ENCODE measurements around the gene CALHM4.

CALHM4 gene, protein sequence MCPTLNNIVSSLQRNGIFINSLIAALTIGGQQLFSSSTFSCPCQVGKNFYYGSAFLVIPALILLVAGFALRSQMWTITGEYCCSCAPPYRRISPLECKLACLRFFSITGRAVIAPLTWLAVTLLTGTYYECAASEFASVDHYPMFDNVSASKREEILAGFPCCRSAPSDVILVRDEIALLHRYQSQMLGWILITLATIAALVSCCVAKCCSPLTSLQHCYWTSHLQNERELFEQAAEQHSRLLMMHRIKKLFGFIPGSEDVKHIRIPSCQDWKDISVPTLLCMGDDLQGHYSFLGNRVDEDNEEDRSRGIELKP

DNA sequence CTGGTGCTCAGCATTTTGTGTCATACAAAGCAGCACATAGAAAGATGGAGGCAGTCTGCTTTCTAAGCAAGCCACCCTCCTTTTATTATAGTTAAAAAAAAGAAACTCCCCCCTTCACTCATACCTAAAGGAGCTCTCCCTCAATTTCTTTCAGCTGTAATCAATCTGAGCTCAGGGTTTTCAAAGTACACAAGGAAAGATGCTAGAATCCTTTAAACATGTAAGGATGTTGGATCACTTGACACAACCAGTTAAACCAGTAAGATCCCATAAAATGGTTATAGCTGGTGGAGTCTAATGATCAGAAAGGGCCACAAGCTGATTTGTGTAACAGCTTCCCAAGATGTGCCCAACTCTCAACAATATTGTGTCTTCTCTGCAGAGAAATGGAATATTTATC, at the start of gene CALHM4:
TSS of gene CALHM4 (plus strand) at position 301 of the 400 bp plus-strand sequence. CDS start at position 344, 43 bp downstream.
- no peak within 1 kb of the TSS for H3K27ac ChIP-seq (ENCODE audit: low read length)
- H3K36me3 ChIP-seq (ENCODE audit: control insufficient read depth, low read depth, low read length): no peaks in the 10 kb centered on the region
- H3K9ac ChIP-seq (ENCODE audit: low read length): no peak within 1 kb of the TSS
- no peaks in the 10 kb centered on the region for H3K27me3 ChIP-seq (ENCODE audit: control insufficient read depth, insufficient read depth, low read length)
- H3K4me3 ChIP-seq (ENCODE audit: low read length): no peak within 1 kb of the TSS
- no peaks in the 10 kb centered on the region for H3K9me3 ChIP-seq (ENCODE audit: control insufficient read depth, low read depth, low read length)
- H3K4me1 ChIP-seq (ENCODE audit: control insufficient read depth, low read depth, low read length): no peaks in the 10 kb centered on the region

DNA sequence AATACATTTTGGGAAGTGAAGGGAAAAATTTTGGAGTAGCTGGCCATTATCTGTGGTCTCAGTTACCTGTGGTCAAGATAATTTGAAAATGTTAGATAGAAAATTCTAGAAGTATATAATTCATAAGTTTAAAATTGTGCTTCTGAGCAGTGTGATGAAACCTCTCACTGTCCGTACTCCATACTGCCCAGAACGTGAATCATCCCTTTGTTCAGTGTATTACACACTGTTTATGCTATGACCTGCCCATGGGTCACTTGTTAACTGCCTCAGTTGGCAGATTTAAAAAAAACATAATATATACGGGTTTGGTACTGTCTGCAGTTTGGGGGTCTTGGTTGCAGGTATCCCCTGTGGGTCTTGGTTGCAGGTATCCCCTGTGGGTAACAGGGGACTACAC, 46.2 kb upstream of the CALHM4 start:
- Histone ChIP-seq H3K9me3 (ENCODE audit: control insufficient read depth, low read depth, low read length) (no peaks in the 10 kb centered on the region), H3K27me3 (ENCODE audit: control insufficient read depth, insufficient read depth, low read length) (no peaks in the 10 kb centered on the region), H3K4me3 (ENCODE audit: low read length) (no peak overlapping the region), H3K9ac (ENCODE audit: low read length) (no peak overlapping the region), H3K27ac (ENCODE audit: low read length) (no peak overlapping the region), H3K4me1 (ENCODE audit: control insufficient read depth, low read depth, low read length) (peaks cover 8% of the 10 kb centered on the region), H3K36me3 (ENCODE audit: control insufficient read depth, low read depth, low read length) (no peaks in the 10 kb centered on the region)

DNA sequence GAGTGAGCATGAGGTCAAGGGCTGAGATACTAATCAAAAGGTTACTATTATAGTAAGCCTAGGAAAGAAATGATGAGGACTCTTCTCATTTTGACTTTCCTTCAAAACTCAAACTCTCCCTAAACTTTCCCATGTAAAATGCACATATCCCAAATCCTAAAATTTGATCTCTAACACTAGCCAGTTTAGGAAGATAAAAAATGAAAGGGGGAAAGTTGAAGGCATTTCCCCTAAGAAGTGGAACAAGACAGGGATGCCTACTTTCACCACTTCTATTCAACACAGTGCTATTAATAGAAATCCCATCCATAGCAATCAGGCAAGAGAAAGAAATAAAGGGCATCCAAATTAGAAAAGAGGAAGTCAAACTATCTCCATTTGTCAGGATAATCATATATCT, 45.0 kb upstream of the CALHM4 start:
- no peak overlapping the region for H3K4me3 ChIP-seq (ENCODE audit: low read length)
- H3K36me3 ChIP-seq (ENCODE audit: control insufficient read depth, low read depth, low read length): no peaks in the 10 kb centered on the region
- H3K9me3 ChIP-seq (ENCODE audit: control insufficient read depth, low read depth, low read length): no peaks in the 10 kb centered on the region
- no peak overlapping the region for H3K27ac ChIP-seq (ENCODE audit: low read length)
- no peaks in the 10 kb centered on the region for H3K27me3 ChIP-seq (ENCODE audit: control insufficient read depth, insufficient read depth, low read length)
- peaks cover 8% of the 10 kb centered on the region for H3K4me1 ChIP-seq (ENCODE audit: control insufficient read depth, low read depth, low read length)
- H3K9ac ChIP-seq (ENCODE audit: low read length): no peak overlapping the region

DNA sequence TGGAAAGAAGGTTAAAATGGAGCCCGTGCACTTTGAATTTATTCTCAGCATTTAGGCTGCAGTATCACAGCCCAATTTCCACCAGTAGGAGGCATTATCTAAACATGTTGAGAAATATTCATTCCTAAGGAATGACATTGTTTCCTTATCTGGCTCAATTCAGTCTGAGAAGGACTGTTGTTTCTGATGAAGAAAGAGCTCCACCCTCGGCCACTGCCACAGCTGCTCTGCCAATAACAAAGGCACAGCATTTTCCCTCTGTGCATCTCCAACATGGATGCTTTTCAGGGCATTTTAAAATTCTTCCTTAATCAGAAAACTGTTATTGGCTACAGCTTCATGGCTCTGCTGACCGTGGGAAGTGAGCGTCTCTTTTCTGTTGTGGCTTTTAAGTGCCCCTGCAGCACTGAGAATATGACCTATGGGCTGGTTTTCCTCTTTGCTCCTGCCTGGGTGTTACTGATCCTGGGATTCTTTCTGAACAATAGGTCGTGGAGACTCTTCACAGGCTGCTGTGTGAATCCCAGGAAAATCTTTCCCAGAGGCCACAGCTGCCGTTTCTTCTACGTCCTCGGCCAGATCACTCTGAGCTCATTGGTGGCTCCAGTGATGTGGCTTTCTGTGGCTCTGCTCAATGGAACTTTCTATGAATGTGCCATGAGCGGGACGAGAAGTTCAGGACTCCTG, 42.0 kb upstream of the CALHM4 start, which contains the start of gene CALHM5:
TSS of gene CALHM5 (plus strand) at position 216 of the 687 bp plus-strand sequence. CDS start at position 274, 58 bp downstream.
- H3K36me3 ChIP-seq (ENCODE audit: control insufficient read depth, low read depth, low read length): no peaks in the 10 kb centered on the region
- no peak within 1 kb of the TSS for H3K4me3 ChIP-seq (ENCODE audit: low read length)
- H3K27ac ChIP-seq (ENCODE audit: low read length): peak within 1 kb of the TSS; percentile 27
- H3K4me1 ChIP-seq (ENCODE audit: control insufficient read depth, low read depth, low read length): peaks cover 8% of the 10 kb centered on the region
- H3K9ac ChIP-seq (ENCODE audit: low read length): peak within 1 kb of the TSS; percentile 20
- no peaks in the 10 kb centered on the region for H3K9me3 ChIP-seq (ENCODE audit: control insufficient read depth, low read depth, low read length)
- no peaks in the 10 kb centered on the region for H3K27me3 ChIP-seq (ENCODE audit: control insufficient read depth, insufficient read depth, low read length)

DNA sequence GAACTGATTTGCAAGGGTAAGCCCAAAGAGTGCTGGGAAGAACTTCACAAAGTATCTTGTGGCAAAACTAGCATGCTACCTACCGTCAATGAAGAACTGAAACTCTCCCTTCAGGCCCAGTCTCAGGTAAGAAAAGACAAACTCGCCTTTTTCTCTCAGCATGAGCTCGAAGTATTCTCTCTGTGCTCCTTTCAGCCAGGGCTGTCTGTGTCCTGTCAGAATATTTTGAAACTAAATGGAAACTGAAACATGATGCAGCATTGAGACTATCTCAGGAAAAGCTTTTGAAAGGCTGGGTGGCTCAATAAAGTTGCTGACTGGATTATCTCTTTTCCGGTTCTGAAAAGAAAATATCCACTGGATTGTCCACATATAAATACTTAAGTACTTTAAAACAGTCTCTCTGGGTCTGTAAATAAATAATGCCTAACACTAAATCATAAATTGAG, 41.4 kb upstream of the CALHM4 start:
- peak overlapping the region; percentile 20 for H3K9ac ChIP-seq (ENCODE audit: low read length)
- peaks cover 8% of the 10 kb centered on the region for H3K4me1 ChIP-seq (ENCODE audit: control insufficient read depth, low read depth, low read length)
- H3K9me3 ChIP-seq (ENCODE audit: control insufficient read depth, low read depth, low read length): no peaks in the 10 kb centered on the region
- no peaks in the 10 kb centered on the region for H3K27me3 ChIP-seq (ENCODE audit: control insufficient read depth, insufficient read depth, low read length)
- H3K4me3 ChIP-seq (ENCODE audit: low read length): no peak overlapping the region
- no peak overlapping the region for H3K27ac ChIP-seq (ENCODE audit: low read length)
- no peaks in the 10 kb centered on the region for H3K36me3 ChIP-seq (ENCODE audit: control insufficient read depth, low read depth, low read length)

DNA sequence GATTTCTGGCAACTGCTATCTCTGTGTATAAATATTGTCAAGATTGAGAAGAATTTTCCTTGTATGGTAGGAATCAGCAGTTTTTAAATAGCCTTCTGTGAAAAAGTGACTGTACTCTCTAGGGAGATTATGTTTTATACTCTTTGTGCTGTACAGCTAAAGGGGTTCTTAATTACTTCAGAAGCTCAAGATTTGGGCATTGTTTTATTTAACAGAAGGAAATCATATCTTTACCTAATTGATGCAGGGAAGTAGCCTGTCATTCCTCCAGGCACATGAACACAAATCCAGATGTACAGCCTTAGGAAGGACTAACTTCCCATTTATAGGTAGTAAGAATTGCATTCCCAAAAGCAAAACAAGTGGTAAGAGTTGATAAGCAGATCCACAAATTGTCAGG, 40.8 kb upstream of the CALHM4 start:
- Histone ChIP-seq H3K4me3 (ENCODE audit: low read length) (no peak overlapping the region), H3K27ac (ENCODE audit: low read length) (no peak overlapping the region), H3K27me3 (ENCODE audit: control insufficient read depth, insufficient read depth, low read length) (no peaks in the 10 kb centered on the region), H3K9me3 (ENCODE audit: control insufficient read depth, low read depth, low read length) (no peaks in the 10 kb centered on the region), H3K4me1 (ENCODE audit: control insufficient read depth, low read depth, low read length) (peaks cover 8% of the 10 kb centered on the region), H3K36me3 (ENCODE audit: control insufficient read depth, low read depth, low read length) (no peaks in the 10 kb centered on the region), H3K9ac (ENCODE audit: low read length) (no peak overlapping the region)

DNA sequence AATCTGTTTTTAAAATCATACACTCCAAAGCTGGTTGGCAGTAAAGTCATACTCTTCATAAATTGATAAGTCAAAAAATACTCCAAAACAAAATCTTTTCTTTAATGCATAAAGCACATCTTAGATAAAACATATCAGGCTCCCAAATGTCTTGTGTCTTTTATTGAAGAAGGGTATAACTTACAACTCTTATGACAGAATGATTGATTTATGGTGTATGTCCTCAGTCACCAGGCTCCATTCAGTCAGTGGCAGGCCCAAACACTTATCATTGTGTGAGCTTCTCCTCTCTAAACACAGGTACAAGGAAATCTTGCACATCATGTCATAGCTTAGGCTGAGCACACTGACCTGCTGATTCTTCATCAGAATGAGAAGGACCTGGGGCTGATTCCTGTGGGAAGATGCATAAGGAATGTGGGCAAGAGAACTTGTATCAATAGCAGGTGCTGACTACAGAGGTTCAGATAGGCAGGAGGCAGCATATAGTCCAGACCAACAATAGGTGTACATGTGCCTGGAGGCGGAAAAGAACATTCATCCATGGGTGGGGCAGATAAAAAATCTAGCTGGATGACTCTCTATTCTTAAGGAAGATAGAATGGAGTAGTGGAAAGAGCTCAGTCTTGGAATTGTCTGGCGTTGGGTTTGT, 40.2 kb upstream of the CALHM4 start:
- no peak overlapping the region for H3K27ac ChIP-seq (ENCODE audit: low read length)
- no peak overlapping the region for H3K4me3 ChIP-seq (ENCODE audit: low read length)
- peaks cover 8% of the 10 kb centered on the region for H3K4me1 ChIP-seq (ENCODE audit: control insufficient read depth, low read depth, low read length)
- no peaks in the 10 kb centered on the region for H3K27me3 ChIP-seq (ENCODE audit: control insufficient read depth, insufficient read depth, low read length)
- H3K36me3 ChIP-seq (ENCODE audit: control insufficient read depth, low read depth, low read length): no peaks in the 10 kb centered on the region
- H3K9me3 ChIP-seq (ENCODE audit: control insufficient read depth, low read depth, low read length): no peaks in the 10 kb centered on the region
- no peak overlapping the region for H3K9ac ChIP-seq (ENCODE audit: low read length)

DNA sequence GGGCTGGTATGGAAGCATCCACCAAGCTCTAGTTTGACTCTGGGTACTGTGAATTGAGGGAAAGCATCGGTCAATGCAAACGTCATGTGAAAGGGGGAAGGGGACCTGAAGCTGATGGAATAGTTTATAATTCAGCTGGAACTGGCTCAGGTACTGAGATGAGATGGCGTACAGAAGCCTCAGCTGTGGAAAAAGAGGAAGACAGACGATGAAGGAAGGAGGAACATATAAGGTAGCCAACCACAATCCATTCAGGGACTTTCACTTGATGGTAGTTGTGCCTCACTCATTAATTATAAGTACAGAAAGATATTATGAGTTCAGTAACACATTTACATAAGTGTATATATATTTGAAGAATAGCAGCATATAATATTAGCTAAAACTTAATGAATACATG, 39.4 kb upstream of the CALHM4 start:
- Histone ChIP-seq H3K4me1 (ENCODE audit: control insufficient read depth, low read depth, low read length) (peaks cover 8% of the 10 kb centered on the region), H3K27ac (ENCODE audit: low read length) (no peak overlapping the region), H3K9ac (ENCODE audit: low read length) (no peak overlapping the region), H3K4me3 (ENCODE audit: low read length) (no peak overlapping the region), H3K36me3 (ENCODE audit: control insufficient read depth, low read depth, low read length) (no peaks in the 10 kb centered on the region), H3K27me3 (ENCODE audit: control insufficient read depth, insufficient read depth, low read length) (no peaks in the 10 kb centered on the region), H3K9me3 (ENCODE audit: control insufficient read depth, low read depth, low read length) (no peaks in the 10 kb centered on the region)

DNA sequence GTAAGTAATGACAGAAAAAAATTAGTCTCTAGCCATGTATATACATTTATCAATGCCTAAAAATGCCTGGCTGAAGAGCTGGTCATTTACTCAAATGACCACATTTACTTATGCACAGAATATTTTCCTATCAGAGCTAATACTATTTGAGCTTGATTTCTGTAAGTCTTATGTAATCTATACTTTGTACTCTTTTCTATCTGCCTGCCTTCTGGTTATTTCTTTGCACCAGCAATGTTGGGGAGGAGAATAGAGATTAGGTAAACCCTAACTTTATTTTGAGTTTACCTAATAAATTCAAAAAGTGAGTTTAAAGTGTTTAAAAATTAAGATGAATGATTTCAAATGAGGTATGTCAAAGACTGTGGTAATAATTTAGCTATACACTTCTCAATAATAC, 38.4 kb upstream of the CALHM4 start:
- Histone ChIP-seq H3K4me1 (ENCODE audit: control insufficient read depth, low read depth, low read length) (peaks cover 8% of the 10 kb centered on the region), H3K9ac (ENCODE audit: low read length) (no peak overlapping the region), H3K36me3 (ENCODE audit: control insufficient read depth, low read depth, low read length) (no peaks in the 10 kb centered on the region), H3K9me3 (ENCODE audit: control insufficient read depth, low read depth, low read length) (no peaks in the 10 kb centered on the region), H3K27ac (ENCODE audit: low read length) (no peak overlapping the region), H3K27me3 (ENCODE audit: control insufficient read depth, insufficient read depth, low read length) (no peaks in the 10 kb centered on the region), H3K4me3 (ENCODE audit: low read length) (no peak overlapping the region)

DNA sequence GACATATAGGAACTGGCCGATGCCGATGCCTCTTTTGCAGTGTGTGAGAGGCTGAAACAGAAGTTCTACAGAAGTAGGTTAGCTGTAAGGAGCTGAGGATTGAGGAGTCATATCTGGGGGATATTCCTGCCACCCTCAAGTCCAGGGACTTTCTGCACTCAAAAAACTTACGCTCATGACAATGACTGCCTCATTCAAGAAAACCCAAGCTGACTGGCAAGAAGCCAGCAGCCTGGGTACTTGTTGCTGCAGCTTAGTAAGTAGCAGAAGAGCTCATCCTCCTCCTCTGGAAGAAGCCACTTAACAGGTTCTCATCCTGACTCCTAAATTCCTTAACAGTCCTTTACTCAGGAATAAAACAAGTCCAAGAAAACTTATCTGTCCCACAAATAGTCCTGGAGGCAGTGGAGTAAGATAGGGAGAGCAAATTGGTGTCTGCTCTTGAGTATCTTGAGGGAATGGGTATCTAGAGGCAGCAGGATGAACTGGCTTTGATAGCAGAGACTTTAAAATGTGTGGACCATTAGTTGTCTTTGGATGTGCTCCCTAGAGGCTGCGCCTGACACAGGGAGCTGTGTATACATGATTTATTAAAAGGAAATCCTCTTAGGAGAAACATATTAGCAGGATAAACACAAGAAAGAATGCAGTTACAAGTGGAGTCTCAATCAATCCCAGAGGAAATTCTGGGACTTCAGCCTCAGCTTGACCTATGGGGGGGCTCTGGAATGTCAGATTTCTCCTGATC, 34.8 kb upstream of the CALHM4 start:
- Histone ChIP-seq H3K36me3 (ENCODE audit: control insufficient read depth, low read depth, low read length) (no peaks in the 10 kb centered on the region), H3K9me3 (ENCODE audit: control insufficient read depth, low read depth, low read length) (no peaks in the 10 kb centered on the region), H3K4me1 (ENCODE audit: control insufficient read depth, low read depth, low read length) (no peaks in the 10 kb centered on the region)

DNA sequence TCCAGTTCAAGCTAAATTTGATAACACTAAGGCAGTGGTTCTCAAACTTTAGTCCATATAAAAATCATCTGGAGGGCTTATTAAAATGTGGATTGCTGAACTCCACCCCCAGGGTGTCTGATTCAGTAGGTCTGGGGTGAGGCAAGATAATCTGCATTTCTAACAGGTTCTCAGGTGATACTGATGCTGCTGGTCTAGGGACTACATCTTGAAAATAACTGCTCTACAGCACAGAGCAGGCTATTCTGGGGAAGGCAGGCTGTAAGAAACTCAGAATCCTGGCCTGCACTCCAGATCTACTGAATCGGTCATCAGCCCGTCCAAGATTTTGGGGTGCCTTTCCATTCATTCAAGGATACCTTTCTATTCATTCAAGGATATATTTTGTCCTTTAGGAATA, 30.7 kb upstream of the CALHM4 start:
- Histone ChIP-seq H3K36me3 (ENCODE audit: control insufficient read depth, low read depth, low read length) (no peaks in the 10 kb centered on the region), H3K27me3 (ENCODE audit: control insufficient read depth, insufficient read depth, low read length) (no peaks in the 10 kb centered on the region), H3K4me1 (ENCODE audit: control insufficient read depth, low read depth, low read length) (peaks cover 4% of the 10 kb centered on the region), H3K4me3 (ENCODE audit: low read length) (no peak overlapping the region), H3K9ac (ENCODE audit: low read length) (no peak overlapping the region), H3K27ac (ENCODE audit: low read length) (no peak overlapping the region), H3K9me3 (ENCODE audit: control insufficient read depth, low read depth, low read length) (no peaks in the 10 kb centered on the region)

More for the DNA sequence above, 34.8 kb upstream of the CALHM4 start:
- no peaks in the 10 kb centered on the region for H3K27me3 ChIP-seq (ENCODE audit: control insufficient read depth, insufficient read depth, low read length)
- no peak overlapping the region for H3K4me3 ChIP-seq (ENCODE audit: low read length)
- no peak overlapping the region for H3K9ac ChIP-seq (ENCODE audit: low read length)
- H3K27ac ChIP-seq (ENCODE audit: low read length): no peak overlapping the region

Measured in iPS-18a (cell line).